Measurements from ENCODE around the gene MFSD6L.

The MFSD6L gene

DNA sequence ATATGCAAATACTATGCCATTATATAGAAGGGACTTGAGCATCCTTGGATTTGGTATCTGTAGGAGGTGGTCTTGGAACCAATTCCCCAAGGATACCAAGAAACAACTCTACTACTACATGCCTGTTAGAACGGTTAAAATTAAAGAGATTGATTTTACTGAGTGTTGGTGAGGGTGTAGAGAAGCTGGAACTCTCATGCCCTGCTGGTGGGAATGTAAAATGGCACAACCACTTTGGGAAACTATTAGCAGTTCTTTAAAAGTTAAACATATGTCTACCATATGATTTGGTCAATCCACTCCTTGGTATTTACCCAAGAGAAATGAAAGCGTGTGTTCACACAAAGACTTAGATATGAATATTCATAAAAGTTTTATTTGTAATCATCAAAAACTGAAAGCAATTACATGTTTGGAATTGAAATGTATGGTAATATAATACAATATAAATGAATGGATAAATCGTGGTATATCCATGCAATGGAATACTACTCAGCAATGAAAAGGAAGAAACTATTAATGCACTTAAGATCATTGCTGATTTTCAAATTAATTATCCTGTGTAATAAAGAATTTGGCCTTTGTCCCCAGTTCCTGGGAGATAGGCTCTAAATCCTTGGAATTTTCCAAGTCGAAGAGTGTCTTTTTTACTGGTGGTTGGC lies 7.8 kb downstream of the MFSD6L start:
- FAIRE-seq, result no peak

DNA sequence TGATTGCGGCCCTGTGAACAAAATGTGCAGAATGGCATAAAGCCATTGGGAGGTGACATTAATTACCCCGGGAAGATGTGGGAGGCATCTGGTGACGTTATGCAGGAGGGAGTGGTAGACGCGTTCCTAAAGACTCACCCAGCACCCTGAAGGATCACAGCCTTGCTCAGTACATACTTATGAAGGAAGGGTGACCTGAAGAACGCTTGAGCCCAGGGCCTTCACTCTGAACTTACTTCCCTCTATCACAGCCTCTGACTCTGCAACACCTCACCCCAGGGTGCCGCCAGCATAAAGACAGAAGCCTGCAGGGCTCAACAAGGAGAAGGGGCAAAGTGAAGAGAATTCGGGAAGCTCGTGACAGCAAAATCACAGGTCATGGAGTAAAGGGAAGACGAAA lies 9.4 kb downstream of the MFSD6L start:
- no peak for FAIRE-seq

DNA sequence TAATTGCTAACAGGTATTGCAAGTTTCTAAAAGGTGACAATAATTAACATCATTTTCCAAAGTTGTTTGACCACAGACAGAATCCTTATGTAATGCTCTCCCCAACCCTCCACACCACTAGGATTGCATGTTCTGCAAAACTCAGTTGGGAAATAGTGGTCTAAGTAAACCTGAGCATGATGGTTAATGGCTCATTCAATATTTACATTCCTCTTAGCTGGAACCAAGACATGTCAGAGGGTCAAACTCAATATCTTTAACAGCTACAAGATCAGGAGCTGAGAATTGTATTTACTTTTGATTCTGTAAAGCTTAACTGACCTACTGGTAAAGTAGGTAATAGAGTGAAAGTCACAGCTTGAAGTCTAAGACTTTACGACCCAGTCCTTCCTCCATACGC lies 10.2 kb downstream of the MFSD6L start:
- FAIRE-seq, result no peak

DNA sequence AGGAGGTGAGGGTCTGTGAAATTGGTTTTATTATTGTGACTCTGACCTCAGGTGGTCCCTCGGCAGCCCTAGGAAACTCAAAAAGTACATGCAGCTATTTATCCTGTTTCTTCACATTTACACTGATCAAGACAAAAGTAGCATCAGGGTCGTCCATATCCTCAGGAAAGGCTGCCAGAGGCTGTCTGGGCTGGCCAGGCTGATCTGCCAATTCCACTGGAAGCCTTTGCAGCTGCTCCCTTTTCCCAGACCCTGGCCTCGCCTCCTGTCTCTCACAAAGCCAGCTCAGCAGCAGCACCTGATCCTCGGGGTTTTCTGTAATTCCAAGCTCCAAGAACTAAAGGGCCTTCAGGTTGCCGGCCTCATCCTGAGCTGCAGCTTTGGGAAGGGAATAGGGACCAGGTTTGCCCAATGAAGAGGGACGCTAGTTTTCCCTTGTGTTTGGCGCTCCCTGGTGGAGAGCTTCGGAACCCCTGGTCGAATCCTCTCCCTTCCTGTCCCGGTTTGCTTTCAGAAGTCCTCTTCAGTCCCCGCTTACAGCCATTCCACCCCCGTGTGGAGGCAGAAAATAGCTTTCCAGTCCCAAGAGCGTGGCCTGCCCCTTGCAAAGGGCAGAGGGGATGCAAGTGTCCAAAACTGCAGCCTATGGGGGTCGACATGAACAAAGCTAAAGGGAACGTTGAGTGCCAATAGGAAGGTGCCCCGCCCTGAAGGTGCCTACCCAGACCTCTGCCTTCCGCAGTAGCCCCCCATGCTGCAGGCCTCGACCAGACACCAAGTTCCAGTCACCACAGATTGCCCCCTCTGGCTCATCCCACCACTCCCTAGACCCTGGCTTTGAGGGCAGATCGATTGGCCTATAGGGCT lies 13.4 kb downstream of the MFSD6L start:
- no peak for FAIRE-seq

DNA sequence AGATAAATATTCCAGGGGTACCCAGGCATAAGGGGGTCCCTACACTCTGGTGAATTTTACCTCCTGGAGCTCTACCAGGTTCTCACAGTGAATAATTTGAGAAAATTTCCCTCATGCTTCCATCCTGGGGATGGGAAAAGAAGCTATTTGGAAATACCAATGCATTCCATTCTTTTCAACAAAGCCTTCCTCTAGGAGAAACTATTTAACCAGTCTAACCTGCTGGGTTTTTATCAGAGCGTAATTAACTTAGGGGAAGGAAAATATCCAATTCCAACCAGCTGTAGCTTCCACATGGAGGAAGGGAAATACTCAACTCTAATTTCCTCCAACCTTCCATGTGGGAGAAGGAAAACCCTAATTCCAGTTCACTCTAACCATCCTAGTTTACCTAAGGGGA lies 17.0 kb downstream of the MFSD6L start:
- FAIRE-seq, result no peak

DNA sequence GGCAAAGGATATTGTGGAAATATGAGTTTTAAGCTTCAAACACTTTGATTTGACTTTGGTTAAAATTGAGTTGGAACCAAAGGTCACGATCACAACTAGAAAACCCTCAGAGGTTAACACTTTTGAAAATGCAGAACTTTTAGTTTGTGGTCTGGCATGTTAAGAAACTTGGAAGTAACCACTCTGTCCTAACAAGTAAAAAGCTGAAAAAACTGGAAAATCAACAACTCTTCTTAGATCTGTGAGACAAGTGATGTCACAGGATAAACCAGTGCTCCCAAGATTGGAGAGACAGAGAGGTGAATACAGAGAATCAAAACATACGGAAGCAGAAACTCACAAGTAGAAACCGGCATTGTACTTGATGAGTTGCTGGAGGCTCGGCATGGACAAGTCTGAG lies 17.4 kb downstream of the MFSD6L start:
- no peak for FAIRE-seq

DNA sequence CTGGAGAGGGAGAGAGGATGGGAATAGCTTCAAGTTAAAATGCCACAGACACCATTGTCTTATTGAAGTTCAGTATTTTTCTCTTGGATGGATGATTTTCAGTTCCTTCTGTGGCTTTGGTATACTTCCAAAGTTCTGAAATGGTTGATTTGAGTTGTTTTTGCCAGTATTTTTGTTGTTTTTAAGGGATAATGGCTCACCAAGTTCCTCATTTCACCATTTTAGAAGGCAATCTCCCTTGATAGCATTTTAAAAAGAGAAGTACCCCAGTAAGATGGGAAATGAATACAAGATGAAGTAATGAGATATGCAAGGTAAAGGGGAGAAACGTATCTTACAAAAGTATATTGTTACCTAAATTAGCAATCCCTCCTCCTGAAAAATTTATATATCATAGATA lies 22.3 kb downstream of the MFSD6L start:
- FAIRE-seq, result no peak

DNA sequence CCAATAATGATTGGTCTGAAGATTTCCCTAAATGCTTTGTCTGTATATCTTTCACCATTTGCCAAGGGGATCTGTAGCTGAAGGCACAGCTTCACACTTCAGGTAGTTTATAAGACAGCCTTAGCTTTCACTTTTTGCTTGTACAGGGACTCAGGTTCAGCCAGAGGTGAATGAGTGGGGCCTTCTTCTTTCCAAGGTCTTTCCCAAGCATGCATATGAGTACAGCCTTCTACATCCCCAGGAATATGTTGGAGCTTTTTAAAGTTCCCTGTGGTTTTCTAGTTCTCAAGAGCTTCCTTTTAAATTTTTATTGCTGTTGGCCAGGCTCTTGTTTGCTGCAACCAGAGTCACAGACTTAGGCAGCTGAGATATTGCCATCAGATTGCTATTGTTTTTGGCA lies 22.9 kb downstream of the MFSD6L start:
- no peak for FAIRE-seq

DNA sequence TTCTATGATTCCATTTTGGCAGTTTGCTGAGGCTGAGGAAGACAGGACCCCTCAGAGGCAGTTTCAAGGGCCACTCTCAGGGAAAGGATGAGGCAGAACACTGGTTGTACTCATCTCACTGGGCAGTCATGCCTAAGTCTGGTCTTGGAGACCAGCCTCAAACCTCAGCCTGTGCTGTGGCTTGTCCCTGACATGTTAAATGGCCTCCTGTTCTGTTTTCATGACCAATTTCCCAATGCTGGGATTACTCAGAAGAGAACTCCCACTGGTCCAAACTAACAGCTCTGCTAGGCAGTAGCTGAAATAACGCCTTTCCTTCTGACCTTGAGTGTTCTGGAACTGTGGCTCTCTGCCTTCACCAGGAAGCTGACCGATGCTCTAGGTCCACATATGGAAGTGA lies 32.4 kb downstream of the MFSD6L start:
- FAIRE-seq, result no peak

DNA sequence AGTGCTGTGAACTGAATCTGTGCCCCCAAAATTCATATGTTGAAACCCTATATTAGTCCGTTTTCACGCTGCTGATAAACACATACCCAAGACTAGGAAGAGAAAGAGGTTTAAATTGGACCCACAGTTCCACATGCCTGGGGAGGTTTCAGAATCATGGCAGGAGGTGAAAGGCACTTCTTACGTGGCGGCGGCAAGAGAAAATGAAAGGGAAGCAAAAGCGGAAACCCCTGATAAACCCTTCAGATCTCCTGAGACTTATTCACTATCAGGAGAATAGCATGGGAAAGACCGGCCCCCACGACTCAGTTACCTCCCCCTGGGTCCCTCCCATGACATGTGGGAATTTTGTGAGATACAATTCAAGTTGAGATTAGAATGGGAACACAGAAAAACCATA lies 37.2 kb downstream of the MFSD6L start:
- no peak for FAIRE-seq

DNA sequence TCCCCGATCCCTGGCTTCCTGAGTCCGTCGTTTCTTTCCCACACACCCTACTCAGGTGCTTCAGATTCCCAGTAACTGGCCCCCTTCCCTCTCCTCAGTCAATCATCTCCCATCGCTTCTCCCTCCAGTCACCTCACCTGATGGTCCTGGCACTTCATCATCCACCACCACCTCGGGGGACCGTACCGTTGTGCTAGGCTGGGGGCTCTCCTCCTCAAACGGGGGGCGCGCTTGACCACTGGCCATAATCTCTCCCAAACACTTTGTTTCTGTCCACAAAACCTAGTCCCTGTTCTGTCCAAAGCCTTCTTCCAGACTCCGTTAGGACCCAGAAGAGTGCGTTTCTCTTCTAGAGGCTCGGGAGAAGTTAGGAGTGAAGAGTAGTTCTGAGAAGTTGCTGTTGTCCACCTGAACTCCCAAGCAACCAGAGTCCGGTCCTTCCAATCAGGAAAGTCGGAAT lies 41.0 kb downstream of the MFSD6L start, which contains the start of gene SPDYE4:
TSS of gene SPDYE4 (minus strand) at position 410 of the 460 bp plus-strand sequence. CDS start at position 246, 164 bp downstream.
- no peak for FAIRE-seq

DNA sequence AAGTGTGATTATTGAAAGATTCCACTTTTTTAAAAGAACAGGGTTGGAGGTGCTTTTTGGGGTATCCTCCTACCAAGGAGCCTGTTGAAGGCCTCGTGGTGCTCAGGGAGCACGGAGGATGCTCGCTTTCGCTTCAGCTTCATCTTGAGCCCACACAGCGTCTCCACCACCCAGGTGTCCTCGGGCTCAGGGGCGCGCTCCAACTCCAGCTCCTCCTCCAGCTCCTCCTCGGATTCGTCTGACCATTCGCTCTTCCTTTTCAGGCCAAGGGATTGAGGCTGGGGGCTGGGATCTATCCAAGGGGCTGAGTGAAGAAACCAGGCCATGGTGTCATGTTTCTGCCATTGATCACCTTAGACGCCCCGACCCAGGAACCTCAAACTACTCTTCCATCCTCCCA lies 42.0 kb downstream of the MFSD6L start:
- FAIRE-seq, result no peak

DNA sequence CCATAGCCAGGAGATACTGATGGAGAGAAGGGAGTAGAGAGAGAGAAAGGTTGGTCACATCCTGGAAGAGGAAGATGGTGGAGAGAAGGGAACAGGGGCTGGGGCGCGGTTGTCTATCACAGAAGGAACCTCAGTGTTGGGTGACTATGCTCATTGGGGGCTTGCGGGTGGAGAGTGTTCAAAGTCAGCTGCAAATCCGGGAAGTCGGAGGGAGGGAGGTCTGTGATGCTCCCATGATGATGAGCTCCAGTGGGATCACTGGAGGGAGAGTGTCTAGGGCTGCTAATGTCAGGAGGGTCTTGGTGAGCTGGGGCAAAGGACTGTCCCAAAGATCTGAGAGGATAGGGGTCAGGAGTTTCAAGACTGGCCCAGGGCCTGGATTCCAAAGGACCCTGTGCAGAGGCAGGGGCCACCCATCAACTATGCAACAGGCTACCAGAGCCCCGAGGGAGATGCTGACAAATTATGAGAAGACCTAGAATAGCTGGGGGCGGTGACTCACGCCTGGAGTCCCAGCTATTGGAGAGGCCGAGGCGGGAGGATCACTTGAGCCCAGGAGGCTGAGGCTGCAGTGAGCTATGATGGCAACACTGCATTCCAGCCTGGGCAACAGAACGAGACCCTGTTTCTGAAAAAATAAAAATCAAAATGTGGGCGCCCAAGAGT lies 43.4 kb downstream of the MFSD6L start:
- no peak for FAIRE-seq

DNA sequence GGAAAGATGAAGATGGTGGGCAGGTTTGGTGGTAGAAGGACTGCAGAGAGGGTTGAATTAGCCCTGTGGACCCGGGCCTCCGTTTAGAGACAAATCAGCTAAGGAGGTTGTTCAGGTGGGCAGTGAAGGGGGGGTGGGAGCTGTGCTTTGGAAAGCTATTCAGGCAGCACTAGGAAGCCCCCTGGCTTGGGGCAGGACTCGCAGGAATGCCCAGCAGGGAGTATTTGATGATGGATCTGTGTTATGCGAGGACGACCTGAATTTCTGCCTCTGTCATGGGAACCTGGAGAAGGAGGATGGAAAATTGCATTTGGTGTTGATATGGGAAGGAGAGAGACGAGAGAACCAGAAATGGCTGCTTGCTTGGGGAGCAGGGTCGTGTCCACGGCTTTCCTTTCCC lies 44.3 kb downstream of the MFSD6L start:
- no peak for FAIRE-seq

DNA sequence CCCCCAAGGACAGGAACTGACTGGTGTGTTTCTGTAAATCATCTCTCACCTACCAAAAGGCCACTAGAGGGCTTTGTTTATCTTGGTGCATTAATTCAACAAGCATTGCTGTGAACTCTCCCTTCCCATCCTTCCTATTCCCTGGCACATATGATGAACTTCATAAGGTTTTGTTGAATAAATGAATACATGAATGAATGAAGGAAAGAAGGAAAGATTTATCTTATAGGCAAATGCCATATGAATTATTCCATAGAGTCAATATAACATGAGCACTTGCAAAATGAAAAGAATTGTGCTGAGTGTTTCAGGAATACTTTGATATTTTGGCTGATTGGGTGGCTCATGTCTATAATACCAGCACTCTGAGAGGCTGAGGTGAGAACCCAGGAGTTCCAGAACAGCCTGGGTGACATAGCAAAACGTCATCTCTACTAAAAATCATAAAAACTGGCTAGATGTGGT lies 45.2 kb downstream of the MFSD6L start:
- FAIRE-seq, result peak; percentile 74

DNA sequence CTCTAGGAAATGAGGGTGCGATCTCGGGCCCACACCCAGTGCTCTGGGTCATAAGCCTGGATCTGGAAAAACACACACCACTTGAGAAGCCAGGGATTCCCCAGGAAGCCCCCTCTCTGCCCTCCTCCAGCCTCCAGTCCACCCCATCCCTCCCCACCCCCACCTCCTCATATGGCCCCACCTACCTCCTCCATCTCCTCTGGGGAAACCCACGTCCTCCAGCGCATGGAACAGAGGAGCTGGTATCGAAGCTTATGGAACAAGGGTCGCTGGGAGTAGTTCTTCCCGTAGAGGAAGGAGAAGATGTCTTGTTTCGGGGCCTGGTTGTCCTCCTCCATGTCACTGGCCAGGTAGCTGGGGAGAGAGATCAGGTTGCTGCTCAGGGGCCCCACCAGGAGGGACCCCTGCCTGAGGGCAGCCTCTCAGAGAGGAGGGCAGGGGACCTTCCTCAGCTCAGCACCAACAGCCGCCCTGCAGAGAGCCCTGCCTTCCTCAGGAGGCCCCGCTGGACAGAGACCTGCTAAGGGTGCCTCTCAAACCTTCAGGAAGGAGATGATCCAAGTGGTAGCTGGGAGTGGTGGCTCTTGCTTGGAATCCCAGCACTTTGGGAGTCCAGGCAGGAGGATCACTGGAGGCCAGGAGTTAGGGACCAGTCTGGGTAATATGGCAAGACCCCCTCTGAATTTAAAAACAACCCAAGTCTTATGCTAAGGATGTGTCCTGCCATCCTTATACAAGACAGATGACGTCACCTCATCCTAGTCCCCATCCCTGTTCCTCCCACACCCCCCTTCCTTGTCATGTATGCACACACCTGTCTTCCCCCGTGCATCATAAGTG lies 45.8 kb downstream of the MFSD6L start:
- no peak for FAIRE-seq

DNA sequence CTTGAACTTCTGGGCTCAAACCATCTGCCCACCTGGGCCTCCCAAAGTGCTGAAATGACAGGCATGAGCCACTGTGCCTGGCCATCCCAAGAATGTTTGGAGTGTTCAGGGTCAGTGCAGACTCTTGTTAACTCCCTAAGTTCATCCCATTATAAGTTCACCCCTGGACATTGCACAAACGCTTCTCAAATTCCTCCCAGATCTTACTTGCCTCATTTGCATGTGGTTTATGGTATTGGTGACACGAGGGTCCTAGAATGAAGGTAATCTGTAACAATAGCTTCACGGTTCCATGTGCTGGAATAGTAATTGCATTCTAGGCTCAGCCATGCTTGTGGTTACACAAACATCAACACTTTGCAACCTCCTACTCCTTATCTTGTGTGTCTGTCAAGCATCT lies 49.5 kb downstream of the MFSD6L start:
- FAIRE-seq, result no peak

DNA sequence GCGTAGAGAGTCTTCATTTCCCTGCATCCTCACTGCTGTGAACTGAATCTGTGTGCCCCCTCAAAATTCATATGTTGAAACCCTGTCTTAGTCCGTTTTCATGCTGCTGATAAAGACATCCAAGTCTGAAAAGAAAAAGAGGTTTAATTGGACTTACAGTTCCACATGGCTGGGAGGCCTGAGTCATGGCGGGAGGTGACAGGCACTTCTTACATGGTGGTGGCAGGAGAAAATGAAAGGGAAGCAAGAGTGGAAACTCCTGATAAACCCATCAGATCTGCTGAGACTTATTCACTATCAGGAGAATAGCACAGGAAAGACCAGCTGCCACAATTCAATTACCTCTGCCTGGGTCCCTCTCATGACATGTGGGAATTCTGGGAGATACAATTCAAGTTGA lies 51.4 kb downstream of the MFSD6L start:
- FAIRE-seq, result no peak

Data from islet of Langerhans (tissue), 1 donor.